ENCODE measurements around the gene FBL.

- TF ChIP-seq CTCF (IDR thresholded peaks at IDR 0.05; ENCODE audit: low read depth, low read length) (no peak), EZH2phosphoT487 (IDR thresholded peaks at IDR 0.05; ENCODE audit: low read depth) (no peak)
Observed at GRCh38 chr19:39845584-39845932, 621 bp downstream of the FBL start.
